Kidney (tissue), 14 donors: ENCODE measurements around the gene FFAR1. TPM values are rescaled to one million over a fixed set of nuclear protein-coding genes. Genes with fewer than 3 reads are reported as not detected.

Experiments
- DNase-seq, 5 donors: peaks; one replicate each; pipeline ENCODE4 v3.0.0-alpha.2; 2013 to 2020
- FAIRE-seq: peaks from 2 replicates; lab custom pipeline; 2012; peaks lifted over from hg19 to GRCh38; lab: Jason Lieb, UNC
- H3K27ac ChIP-seq, 2 donors: one replicate each; pipeline ENCODE4 v1.7.0; 2013; ENCODE audit warnings: low read depth in 2 of 2, low read length in 2 of 2, inconsistent platforms in 1 of 2
- H3K27me3 ChIP-seq: one replicate; pipeline ENCODE4 v1.7.1; 2013; ENCODE audit warnings: low read length, inconsistent platforms; ENCODE audit not compliant: control insufficient read depth, insufficient read depth
- H3K36me3 ChIP-seq, 3 donors: one replicate each; pipeline versions ENCODE4 v1.7.0 to v1.7.1; 2013; ENCODE audit warnings: low read length in 3 of 3, control low read depth in 1 of 3, inconsistent platforms in 1 of 3; ENCODE audit not compliant: insufficient read depth in 3 of 3, control insufficient read depth in 2 of 3
- H3K4me1 ChIP-seq, 3 donors: one replicate each; pipeline versions ENCODE4 v1.7.0 to v1.7.1; 2013; ENCODE audit warnings: low read length in 3 of 3, inconsistent platforms in 1 of 3, low read depth in 1 of 3; ENCODE audit not compliant: control insufficient read depth in 2 of 3, insufficient read depth in 2 of 3
- H3K4me3 ChIP-seq, 3 donors: one replicate each; pipeline versions ENCODE4 v1.7.0 to v1.8.1; 2013; ENCODE audit warnings: low read length in 3 of 3, control low read depth in 1 of 3, inconsistent platforms in 1 of 3
- H3K9ac ChIP-seq, 3 donors: one replicate each; pipeline versions ENCODE4 v1.7.0 to v1.7.1; 2013; ENCODE audit warnings: low read length in 3 of 3, control low read depth in 1 of 3, inconsistent platforms in 1 of 3
- H3K9me3 ChIP-seq, 3 donors: one replicate each; pipeline versions ENCODE4 v1.7.0 to v1.7.1; 2013; ENCODE audit warnings: low read length in 3 of 3, control low read depth in 1 of 3, inconsistent platforms in 1 of 3; ENCODE audit not compliant: control insufficient read depth in 2 of 3, insufficient read depth in 1 of 3
- intact Hi-C: fragments of 100-400 bp; cut with DNase I; formaldehyde crosslinking; loops from one replicate; pipeline ENCODE4 v1.11.1; 2022
- polyA plus RNA-seq: library from polyadenylated mRNA; stranded (reverse); fragments of 350-450 nt; fragmentation: Illumina TruSeq; extraction: RNeasy Lipid Tissue Mini Kit (QIAGEN cat#74804); gene quantifications from one replicate; pipeline ENCODE4 v1.2.3, GENCODE V29; 2014; ENCODE audit warnings: low read depth, low replicate concordance; ENCODE audit not compliant: insufficient read depth
- total RNA-seq: library from RNA; stranded (reverse); fragmentation: NEBNext Ultra II Directional; extraction: Animal tissue kit (Norgen Biotek cat#: 25700); gene quantifications from one replicate; pipeline ENCODE4 v1.2.1, GENCODE V29; 2021
- TF ChIP-seq, protein P1 (sequence below): IDR thresholded peaks from 3 replicates; pipeline ENCODE4 v1.5.1; 2012; ENCODE audit warnings: mild to moderate bottlenecking, moderate library complexity, borderline replicate concordance; ENCODE audit not compliant: insufficient read depth; ENCODE audit errors: extremely low read depth
- donor health status: control.
- donor health status: control.
- donor health status: control.
- donor health status: control.
- donor health status: control.
- donor health status: DM: yes; HTN: yes; CAD: no.
- donor health status: Normal renal cell carcinoma (clear cell type).

Gene FFAR1
- total and polyA plus RNA-seq, 2 donors from 2014 or later = not detected

DNA sequence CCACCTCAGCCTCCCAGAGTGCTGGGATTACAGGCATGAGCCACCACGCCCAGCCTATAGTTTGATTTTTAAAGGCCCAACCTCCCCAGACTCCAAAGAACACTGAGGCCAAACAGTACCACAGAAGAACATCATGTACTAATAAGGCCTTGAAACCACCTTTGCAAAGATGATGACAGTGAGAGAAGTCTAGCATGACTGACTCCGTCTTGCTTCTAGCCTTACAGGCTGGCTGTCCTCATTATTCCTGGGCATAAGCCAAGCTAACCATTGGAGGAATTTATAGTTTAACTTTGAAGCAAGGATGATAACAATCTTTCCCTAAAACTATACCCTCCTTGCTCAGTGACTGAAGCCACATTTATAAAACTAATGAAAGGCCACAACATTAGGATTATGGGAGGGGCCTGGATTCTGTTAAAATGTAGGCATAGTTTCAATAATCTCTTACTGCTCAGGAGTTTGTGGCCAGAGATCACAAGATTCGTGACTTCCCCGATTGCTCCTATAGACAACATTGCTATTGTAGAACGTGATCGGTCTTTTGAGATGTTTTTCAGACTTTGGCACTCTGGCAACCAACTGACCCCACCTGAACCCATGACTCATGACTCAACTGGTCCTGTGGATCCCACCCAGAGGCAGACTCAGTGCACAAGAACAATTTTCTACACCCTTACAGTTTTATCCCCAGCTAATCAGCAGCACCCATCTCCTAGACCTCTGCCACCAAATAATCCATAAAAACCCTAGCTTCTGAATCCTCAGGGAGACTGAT, 40.8 kb downstream of the FFAR1 start:
- no peak for FAIRE-seq
- intact Hi-C loops = no loop called here
- H3K27me3 ChIP-seq = no peaks in the 10 kb centered on the region

DNA sequence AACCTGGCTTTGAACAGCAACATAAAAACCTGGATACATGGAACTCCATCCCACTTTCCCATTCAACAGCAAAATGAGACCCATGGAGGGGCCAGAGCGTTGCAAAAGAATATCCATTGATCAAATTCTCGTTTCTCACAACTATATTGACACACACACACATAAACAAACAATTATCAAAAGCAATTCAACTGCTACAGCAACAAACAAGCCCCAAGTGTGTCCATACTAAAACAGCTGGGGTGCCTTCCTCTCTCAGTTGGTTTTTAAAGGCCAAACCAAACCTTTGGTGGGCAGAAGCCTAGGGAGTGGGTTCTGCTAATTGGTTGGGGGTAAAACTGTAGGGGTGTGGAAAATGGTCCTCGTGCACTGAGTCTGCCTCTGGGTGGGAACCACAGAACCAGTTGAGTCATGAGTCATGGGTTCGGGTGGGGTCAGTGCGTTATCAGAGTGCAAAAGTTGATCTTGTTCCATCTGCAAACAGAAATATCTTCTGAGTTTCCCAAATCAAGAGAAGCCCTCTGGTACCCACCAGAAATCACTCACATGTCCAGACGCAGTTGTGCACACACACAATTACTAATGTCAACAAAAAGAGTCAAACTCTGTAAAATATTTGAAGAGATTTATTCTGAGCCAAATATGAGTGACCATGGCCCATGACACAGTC, 41.6 kb downstream of the FFAR1 start:
- TF ChIP-seq, protein P1, sequence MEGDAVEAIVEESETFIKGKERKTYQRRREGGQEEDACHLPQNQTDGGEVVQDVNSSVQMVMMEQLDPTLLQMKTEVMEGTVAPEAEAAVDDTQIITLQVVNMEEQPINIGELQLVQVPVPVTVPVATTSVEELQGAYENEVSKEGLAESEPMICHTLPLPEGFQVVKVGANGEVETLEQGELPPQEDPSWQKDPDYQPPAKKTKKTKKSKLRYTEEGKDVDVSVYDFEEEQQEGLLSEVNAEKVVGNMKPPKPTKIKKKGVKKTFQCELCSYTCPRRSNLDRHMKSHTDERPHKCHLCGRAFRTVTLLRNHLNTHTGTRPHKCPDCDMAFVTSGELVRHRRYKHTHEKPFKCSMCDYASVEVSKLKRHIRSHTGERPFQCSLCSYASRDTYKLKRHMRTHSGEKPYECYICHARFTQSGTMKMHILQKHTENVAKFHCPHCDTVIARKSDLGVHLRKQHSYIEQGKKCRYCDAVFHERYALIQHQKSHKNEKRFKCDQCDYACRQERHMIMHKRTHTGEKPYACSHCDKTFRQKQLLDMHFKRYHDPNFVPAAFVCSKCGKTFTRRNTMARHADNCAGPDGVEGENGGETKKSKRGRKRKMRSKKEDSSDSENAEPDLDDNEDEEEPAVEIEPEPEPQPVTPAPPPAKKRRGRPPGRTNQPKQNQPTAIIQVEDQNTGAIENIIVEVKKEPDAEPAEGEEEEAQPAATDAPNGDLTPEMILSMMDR = no peak
- Histone ChIP-seq H3K27ac (no peak overlapping the region), H3K36me3 (no peaks in the 10 kb centered on the region), H3K27me3 (no peaks in the 10 kb centered on the region), H3K4me3 (no peak overlapping the region), H3K4me1 (no peaks in the 10 kb centered on the region), H3K9me3 (no peaks in the 10 kb centered on the region), H3K9ac (no peak overlapping the region)
- no peak for DNase-seq
- intact Hi-C loops = no loop called here
- FAIRE-seq = no peak

More for the DNA sequence above, 40.8 kb downstream of the FFAR1 start:
- no peak overlapping the region for H3K27ac ChIP-seq
- H3K4me3 ChIP-seq = no peak overlapping the region
- H3K9ac ChIP-seq = no peak overlapping the region
- no peaks in the 10 kb centered on the region for H3K9me3 ChIP-seq
- peak in 1 of 5 donors; percentile 11 for DNase-seq
- H3K36me3 ChIP-seq = no peaks in the 10 kb centered on the region
- TF ChIP-seq, protein P1 = no peak
- no peaks in the 10 kb centered on the region for H3K4me1 ChIP-seq

DNA sequence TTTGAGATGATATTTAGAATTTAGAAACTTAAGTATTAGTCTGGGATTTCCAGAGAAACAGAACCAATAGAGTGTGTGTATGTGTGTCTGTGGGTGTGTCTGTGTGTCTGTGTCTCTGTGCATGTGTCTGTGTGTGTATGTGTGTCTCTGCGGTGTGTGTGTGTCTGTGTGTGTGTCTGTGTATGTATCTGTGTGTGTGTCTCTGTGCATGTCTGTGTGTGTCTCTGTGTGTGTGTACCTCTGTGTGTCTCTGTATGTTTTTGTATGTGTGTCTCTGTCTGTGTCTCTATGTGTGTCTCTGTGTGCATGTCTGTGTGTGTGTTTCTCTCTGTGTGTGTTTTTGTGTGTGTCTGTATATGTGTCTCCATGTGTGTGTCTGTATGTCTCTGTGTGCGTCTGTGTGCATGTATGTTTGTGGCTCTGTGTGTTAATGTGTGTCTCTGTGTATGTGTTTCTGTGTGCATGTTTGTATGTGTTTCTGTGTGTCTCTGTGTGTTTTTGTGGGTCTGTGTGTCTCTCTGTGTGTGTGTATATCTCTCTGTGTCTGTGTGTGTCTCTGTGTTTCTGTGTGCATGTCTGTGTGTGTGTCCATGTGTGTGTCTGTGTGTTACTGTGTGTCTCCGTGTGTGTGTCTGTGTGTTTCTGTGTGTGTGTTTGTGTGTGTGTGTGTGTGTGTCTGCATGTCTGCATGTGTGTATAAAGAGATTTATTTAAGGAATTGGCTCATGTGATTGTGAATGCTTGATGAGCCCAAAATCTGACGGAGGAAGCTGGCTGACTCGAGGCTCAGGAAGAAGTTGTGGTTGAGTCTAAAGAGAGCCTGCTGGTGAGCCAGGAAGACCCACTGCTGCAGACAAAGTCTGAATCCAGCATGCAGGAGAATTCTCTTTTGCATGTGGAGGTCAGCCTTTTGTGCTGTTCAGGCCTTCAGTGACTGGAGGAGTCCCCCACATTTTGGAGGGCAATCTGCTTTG, 45.3 kb downstream of the FFAR1 start:
- DNase-seq (no peak), FAIRE-seq (no peak)

More for the DNA sequence above, 45.3 kb downstream of the FFAR1 start:
- no peaks in the 10 kb centered on the region for H3K4me1 ChIP-seq
- TF ChIP-seq, protein P1 = no peak
- no peaks in the 10 kb centered on the region for H3K9me3 ChIP-seq
- H3K4me3 ChIP-seq = no peak overlapping the region
- intact Hi-C loops = no loop called here
- H3K27ac ChIP-seq = no peak overlapping the region
- H3K27me3 ChIP-seq = no peaks in the 10 kb centered on the region
- no peak overlapping the region for H3K9ac ChIP-seq
- no peaks in the 10 kb centered on the region for H3K36me3 ChIP-seq
